ENCODE measurements around the gene TTC4.

- TF ChIP-seq CTCF (IDR thresholded peaks at IDR 0.05; ENCODE audit: poor library complexity): no peak
- no peak for TF ChIP-seq EZH2 (IDR thresholded peaks at IDR 0.05; ENCODE audit: borderline replicate concordance)
Observed at GRCh38 chr1:54741531-54741930, 25.9 kb downstream of the TTC4 start.

Data from hepatocyte (in vitro differentiated cells).